ENCODE results near the gene KCNJ10. TPM values are rescaled to one million over a fixed set of nuclear protein-coding genes. Genes with fewer than 3 reads are reported as not detected.

Gene KCNJ10
- total RNA-seq, 1 experiment from 2014 or later = 0.08 TPM

- H3K4me3 ChIP-seq (ENCODE audit: low read depth in 2 of 2, low read length in 2 of 2) = 0 out of 4 replicates have a peak overlapping the region, but pooled peaks of 1 of the 2 experiments have one; percentile 10
- CTCF ChIA-PET = interaction anchor here (0.6 to 2.4 kb wide), 9 partner anchors 70 to 191 kb away, joined by 3 to 18 read pairs (median 5); partner anchors contain the start of gene CASQ1
- no peaks in the 10 kb centered on the region; the same call in 1 of the 2 replicates for H3K36me3 ChIP-seq (ENCODE audit: control insufficient read depth, insufficient read depth, low read length)
- in situ Hi-C loops (cut with HindIII; ENCODE audit: low pct_unique_long_range_greater_than_20kb, low sequenced_read_pairs) (no loop called here), intact Hi-C loops (cut with micrococcal nuclease; ENCODE audit: unreplicated experiment) (loop anchor here (1.0 to 10.0 kb wide), 4 partner anchors 94 to 276 kb away; partner anchors contain the start of gene CASQ1)
- BruUV-seq (replicated peaks) = no TSS peak
- no peaks in the 10 kb centered on the region for H3K9me3 ChIP-seq (ENCODE audit: control insufficient read depth, insufficient read depth, low read depth, low read length)
- no peaks in the 10 kb centered on the region for H3K27me3 ChIP-seq (ENCODE audit: control insufficient read depth, insufficient read depth, low read length)
- no peak for DNase-seq (ENCODE audit: low read depth, low spot score)
- TF ChIP-seq, protein P1, sequence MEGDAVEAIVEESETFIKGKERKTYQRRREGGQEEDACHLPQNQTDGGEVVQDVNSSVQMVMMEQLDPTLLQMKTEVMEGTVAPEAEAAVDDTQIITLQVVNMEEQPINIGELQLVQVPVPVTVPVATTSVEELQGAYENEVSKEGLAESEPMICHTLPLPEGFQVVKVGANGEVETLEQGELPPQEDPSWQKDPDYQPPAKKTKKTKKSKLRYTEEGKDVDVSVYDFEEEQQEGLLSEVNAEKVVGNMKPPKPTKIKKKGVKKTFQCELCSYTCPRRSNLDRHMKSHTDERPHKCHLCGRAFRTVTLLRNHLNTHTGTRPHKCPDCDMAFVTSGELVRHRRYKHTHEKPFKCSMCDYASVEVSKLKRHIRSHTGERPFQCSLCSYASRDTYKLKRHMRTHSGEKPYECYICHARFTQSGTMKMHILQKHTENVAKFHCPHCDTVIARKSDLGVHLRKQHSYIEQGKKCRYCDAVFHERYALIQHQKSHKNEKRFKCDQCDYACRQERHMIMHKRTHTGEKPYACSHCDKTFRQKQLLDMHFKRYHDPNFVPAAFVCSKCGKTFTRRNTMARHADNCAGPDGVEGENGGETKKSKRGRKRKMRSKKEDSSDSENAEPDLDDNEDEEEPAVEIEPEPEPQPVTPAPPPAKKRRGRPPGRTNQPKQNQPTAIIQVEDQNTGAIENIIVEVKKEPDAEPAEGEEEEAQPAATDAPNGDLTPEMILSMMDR (IDR thresholded peaks at IDR 0.05) = peak; percentile 95
- TF ChIP-seq TCF7L2 (IDR thresholded peaks at IDR 0.05; ENCODE audit: low read depth, low read length) = no peak
- POLR2A ChIA-PET = no interaction called here
- peaks cover 3% of the 10 kb centered on the region; the same call in 1 of the 2 replicates for H3K4me1 ChIP-seq (ENCODE audit: control insufficient read depth, insufficient read depth, low read length)
- ATAC-seq = peak; percentile 71
- peak overlapping the region; percentile 35; the same call in 1 of the 2 replicates for H3K27ac ChIP-seq (ENCODE audit: low read length)
Observed at GRCh38 chr1:160101037-160101716, 31.2 kb upstream of the KCNJ10 start.

- Histone ChIP-seq H3K4me1 (ENCODE audit: control insufficient read depth, insufficient read depth, low read length) (peaks cover 3% of the 10 kb centered on the region; the same call in 1 of the 2 replicates), H3K4me3 (ENCODE audit: low read depth in 2 of 2, low read length in 2 of 2) (no peak overlapping the region), H3K36me3 (ENCODE audit: control insufficient read depth, insufficient read depth, low read length) (no peaks in the 10 kb centered on the region; the same call in 1 of the 2 replicates), H3K27me3 (ENCODE audit: control insufficient read depth, insufficient read depth, low read length) (no peaks in the 10 kb centered on the region), H3K9me3 (ENCODE audit: control insufficient read depth, insufficient read depth, low read depth, low read length) (no peaks in the 10 kb centered on the region), H3K27ac (ENCODE audit: low read length) (peak overlapping the region; percentile 77)
- TF ChIP-seq POLR2AphosphoS5 (IDR thresholded peaks at IDR 0.05; ENCODE audit: low read depth, low read length) (no peak), REST (IDR thresholded peaks at IDR 0.05; ENCODE audit: insufficient read depth in 1 of 2, low read depth in 2 of 2, low read length in 1 of 2) (no peak), SIN3A (IDR thresholded peaks at IDR 0.05; ENCODE audit: borderline replicate concordance, insufficient read depth, low read depth, low read length) (no peak)
- intact Hi-C loops (cut with micrococcal nuclease; ENCODE audit: unreplicated experiment) (loop anchor here (2.0 to 10.0 kb wide), 3 partner anchors 95 to 277 kb away; partner anchors contain the start of gene CASQ1), in situ Hi-C loops (cut with HindIII; ENCODE audit: low pct_unique_long_range_greater_than_20kb, low sequenced_read_pairs) (no loop called here)
- DNase-seq (ENCODE audit: low read depth, low spot score) (no peak), ATAC-seq (no peak)
- ChIA-PET CTCF (interaction anchor here (1.4 to 2.4 kb wide), 2 partner anchors 71 to 120 kb away, joined by 5 to 15 read pairs; no protein-coding TSS in a partner anchor), POLR2A (no interaction called here)
- BruUV-seq (replicated peaks) = no TSS peak
Observed at GRCh38 chr1:160099716-160100375, 29.9 kb upstream of the KCNJ10 start.
